ENCODE results near the gene HAAO. TPM values are rescaled to one million over a fixed set of nuclear protein-coding genes. Genes with fewer than 3 reads are reported as not detected.
"Not testable (repeated sequence)": the region's sequence is repeated elsewhere in the genome, so short reads cannot be mapped to it uniquely, and the experiment has no call there.

HAAO gene
- polyA plus RNA-seq (2013, experiment 1 of 2): 13.1 TPM
- 11.3 TPM for polyA plus RNA-seq (2013, experiment 2 of 2)

DNA sequence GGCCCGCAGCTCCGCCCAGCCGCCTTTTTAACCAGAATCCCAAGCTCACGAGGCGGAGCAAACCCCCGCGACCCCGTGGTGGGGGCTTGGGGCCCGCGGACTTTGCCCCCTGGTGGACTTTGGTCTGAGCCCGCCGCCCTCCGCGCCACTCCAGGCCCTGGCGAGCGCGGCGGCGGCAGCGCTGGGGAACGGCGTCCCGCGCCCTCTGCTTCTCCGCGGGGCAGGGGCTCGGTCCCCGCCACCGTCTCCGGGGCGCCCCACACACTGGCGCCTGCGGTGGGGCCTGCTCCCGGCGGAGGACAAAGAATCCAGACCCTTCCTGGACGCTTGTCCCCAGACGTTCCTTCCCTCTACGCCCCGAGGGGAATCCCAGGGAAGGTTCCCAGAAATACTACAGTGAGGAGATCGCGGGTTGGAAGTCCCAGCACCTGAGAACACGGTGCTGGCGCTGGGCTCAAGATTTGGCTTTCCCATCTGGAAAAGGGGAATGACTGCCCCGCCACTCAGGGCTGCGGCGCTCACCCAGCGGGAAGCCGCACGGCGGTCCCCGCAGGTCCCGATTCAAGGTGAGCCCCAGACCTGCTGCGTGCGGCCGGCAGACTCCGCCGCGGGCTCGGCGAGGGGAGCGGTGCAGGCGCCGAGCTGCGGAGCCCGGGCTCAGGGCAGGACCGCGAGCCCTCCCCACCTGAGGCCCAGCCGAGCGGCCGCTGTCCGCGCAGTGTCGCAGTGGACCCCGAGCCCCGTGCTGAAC lies at the start of gene HAAO:
TSS of gene HAAO (minus strand) at position 1 of the 751 bp plus-strand sequence. CDS start 47 bp downstream, outside the sequence.
- H3K27ac ChIP-seq (ENCODE audit: low read depth, low read length, severe bottlenecking): peak within 1 kb of the TSS; percentile 89
- 2% methylated on average over 54 to 71 of the region's 75 CpGs for WGBS, 2 experiments (ENCODE audit: insufficient coverage in 2 of 2)
- H3K36me3 ChIP-seq (ENCODE audit: control insufficient read depth, insufficient read depth, low read length): peaks cover 10% of the 10 kb centered on the region
- peaks cover 3% of the 10 kb centered on the region for H3K9me3 ChIP-seq (ENCODE audit: control insufficient read depth, low read length)
- peaks cover 21% of the 10 kb centered on the region for H3K4me1 ChIP-seq (ENCODE audit: control insufficient read depth, insufficient read depth, low read length, poor library complexity, severe bottlenecking)
- H3K4me3 ChIP-seq (ENCODE audit: extremely low read depth, insufficient read depth, low read length, poor library complexity, severe bottlenecking): peak within 1 kb of the TSS; percentile 60

GRCh38 chr2:42841344-42841743 lies 49.0 kb upstream of the HAAO start:
- Histone ChIP-seq H3K4me1 (ENCODE audit: control insufficient read depth, insufficient read depth, low read length, poor library complexity, severe bottlenecking) (peaks cover 11% of the 10 kb centered on the region), H3K36me3 (ENCODE audit: control insufficient read depth, insufficient read depth, low read length) (no peaks in the 10 kb centered on the region), H3K9me3 (ENCODE audit: control insufficient read depth, low read length) (no peaks in the 10 kb centered on the region), H3K27ac (ENCODE audit: low read depth, low read length, severe bottlenecking) (no peak overlapping the region), H3K4me3 (ENCODE audit: extremely low read depth, insufficient read depth, low read length, poor library complexity, severe bottlenecking) (no peak overlapping the region)
- 91 to 92% methylated on average over 2 of the region's 5 CpGs for WGBS, 2 experiments (ENCODE audit: insufficient coverage in 2 of 2)

GRCh38 chr2:42840760-42841159 lies 48.4 kb upstream of the HAAO start:
- H3K9me3 ChIP-seq (ENCODE audit: control insufficient read depth, low read length): no peaks in the 10 kb centered on the region
- no peaks in the 10 kb centered on the region for H3K36me3 ChIP-seq (ENCODE audit: control insufficient read depth, insufficient read depth, low read length)
- H3K4me1 ChIP-seq (ENCODE audit: control insufficient read depth, insufficient read depth, low read length, poor library complexity, severe bottlenecking): peaks cover 11% of the 10 kb centered on the region
- WGBS, 2 experiments (ENCODE audit: insufficient coverage in 2 of 2): 87 to 98% methylated on average over 4 to 6 of the region's 6 CpGs
- no peak overlapping the region for H3K27ac ChIP-seq (ENCODE audit: low read depth, low read length, severe bottlenecking)
- H3K4me3 ChIP-seq (ENCODE audit: extremely low read depth, insufficient read depth, low read length, poor library complexity, severe bottlenecking): no peak overlapping the region

DNA sequence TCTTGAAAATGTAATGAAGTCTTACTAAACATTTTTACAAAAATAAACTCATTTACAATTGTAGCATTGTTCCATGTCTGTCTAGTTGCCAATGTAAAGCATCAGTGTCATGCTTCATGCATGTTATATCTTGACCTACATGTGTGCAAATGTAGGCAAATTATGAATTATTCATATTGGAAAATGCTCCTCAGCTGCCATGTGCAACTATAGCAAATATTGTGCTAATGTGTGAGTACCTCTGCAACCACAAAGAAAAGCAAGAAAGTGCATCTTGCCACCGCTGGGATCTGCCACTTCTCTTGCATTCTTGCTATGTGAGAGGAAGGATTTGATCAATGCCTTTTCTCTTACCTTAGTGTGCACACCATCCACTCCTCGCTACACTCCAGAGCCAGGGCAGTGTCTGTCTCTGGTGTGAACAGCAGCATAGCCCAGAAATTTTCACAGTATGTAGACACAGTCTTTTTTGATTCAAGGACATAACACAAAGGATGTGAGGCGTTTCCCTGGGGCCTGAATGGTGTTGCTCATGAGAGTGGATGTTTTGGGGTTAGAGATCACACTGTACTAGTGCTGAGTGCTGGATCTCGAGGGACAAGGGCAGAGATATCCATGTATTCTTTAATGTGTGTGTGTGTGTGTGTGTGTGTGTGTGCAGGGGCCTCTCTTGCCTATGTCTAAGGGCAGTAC lies 47.6 kb upstream of the HAAO start:
- peaks cover 9% of the 10 kb centered on the region for H3K4me1 ChIP-seq (ENCODE audit: control insufficient read depth, insufficient read depth, low read length, poor library complexity, severe bottlenecking)
- no peak overlapping the region for H3K27ac ChIP-seq (ENCODE audit: low read depth, low read length, severe bottlenecking)
- 90 to 96% methylated on average over 2 to 3 of the region's 4 CpGs for WGBS, 2 experiments (ENCODE audit: insufficient coverage in 2 of 2)

GRCh38 chr2:42838133-42838532 lies 45.8 kb upstream of the HAAO start:
- H3K4me1 ChIP-seq (ENCODE audit: control insufficient read depth, insufficient read depth, low read length, poor library complexity, severe bottlenecking): no peaks in the 10 kb centered on the region
- H3K4me3 ChIP-seq (ENCODE audit: extremely low read depth, insufficient read depth, low read length, poor library complexity, severe bottlenecking): no peak overlapping the region
- no peak overlapping the region for H3K27ac ChIP-seq (ENCODE audit: low read depth, low read length, severe bottlenecking)
- H3K36me3 ChIP-seq (ENCODE audit: control insufficient read depth, insufficient read depth, low read length): no peaks in the 10 kb centered on the region
- no peaks in the 10 kb centered on the region for H3K9me3 ChIP-seq (ENCODE audit: control insufficient read depth, low read length)
- WGBS, 2 experiments (ENCODE audit: insufficient coverage in 2 of 2): 88 to 100% methylated on average over 5 of the region's 5 CpGs

More for the DNA sequence above, 47.6 kb upstream of the HAAO start:
- Histone ChIP-seq H3K4me3 (ENCODE audit: extremely low read depth, insufficient read depth, low read length, poor library complexity, severe bottlenecking) (no peak overlapping the region), H3K36me3 (ENCODE audit: control insufficient read depth, insufficient read depth, low read length) (no peaks in the 10 kb centered on the region), H3K9me3 (ENCODE audit: control insufficient read depth, low read length) (no peaks in the 10 kb centered on the region)

GRCh38 chr2:42835577-42836371 lies 43.4 kb upstream of the HAAO start:
- no peaks in the 10 kb centered on the region for H3K4me1 ChIP-seq (ENCODE audit: control insufficient read depth, insufficient read depth, low read length, poor library complexity, severe bottlenecking)
- no peaks in the 10 kb centered on the region for H3K36me3 ChIP-seq (ENCODE audit: control insufficient read depth, insufficient read depth, low read length)
- H3K9me3 ChIP-seq (ENCODE audit: control insufficient read depth, low read length): no peaks in the 10 kb centered on the region
- WGBS, 2 experiments (ENCODE audit: insufficient coverage in 2 of 2): 77 to 87% methylated on average over 4 to 5 of the region's 5 CpGs
- peak overlapping the region; percentile 36 for H3K27ac ChIP-seq (ENCODE audit: low read depth, low read length, severe bottlenecking)
- H3K4me3 ChIP-seq (ENCODE audit: extremely low read depth, insufficient read depth, low read length, poor library complexity, severe bottlenecking): no peak overlapping the region

- 91 to 98% methylated on average over 7 of the region's 7 CpGs for WGBS, 2 experiments (ENCODE audit: insufficient coverage in 2 of 2)
- Histone ChIP-seq H3K9me3 (ENCODE audit: control insufficient read depth, low read length) (no peaks in the 10 kb centered on the region), H3K27ac (ENCODE audit: low read depth, low read length, severe bottlenecking) (no peak overlapping the region)
These were observed 41.8 kb upstream of the HAAO start for GRCh38 chr2:42834161-42834560.

DNA sequence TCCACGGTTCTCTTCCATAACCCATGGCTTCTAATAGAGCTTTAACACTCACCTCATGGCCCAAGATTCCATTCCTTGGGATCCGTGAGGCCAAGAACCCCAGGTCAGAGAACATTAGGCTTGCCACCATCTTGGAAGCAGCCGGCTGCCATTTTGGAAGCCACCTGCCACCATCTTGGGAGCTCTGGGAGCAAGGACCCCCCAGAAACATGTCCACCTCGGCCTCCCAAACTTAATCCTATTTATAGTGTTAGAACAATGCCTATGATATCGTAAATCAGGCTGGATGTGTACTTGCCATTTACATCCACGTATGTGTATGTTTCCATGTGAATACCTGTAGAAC lies 39.9 kb upstream of the HAAO start:
- Histone ChIP-seq H3K36me3 (ENCODE audit: control insufficient read depth, insufficient read depth, low read length) (no peaks in the 10 kb centered on the region), H3K4me3 (ENCODE audit: extremely low read depth, insufficient read depth, low read length, poor library complexity, severe bottlenecking) (no peak overlapping the region), H3K9me3 (ENCODE audit: control insufficient read depth, low read length) (no peaks in the 10 kb centered on the region), H3K27ac (ENCODE audit: low read depth, low read length, severe bottlenecking) (no peak overlapping the region), H3K4me1 (ENCODE audit: control insufficient read depth, insufficient read depth, low read length, poor library complexity, severe bottlenecking) (peaks cover 12% of the 10 kb centered on the region)
- 91 to 98% methylated on average over 4 to 5 of the region's 6 CpGs for WGBS, 2 experiments (ENCODE audit: insufficient coverage in 2 of 2)

More at GRCh38 chr2:42834161-42834560, 41.8 kb upstream of the HAAO start:
- H3K36me3 ChIP-seq (ENCODE audit: control insufficient read depth, insufficient read depth, low read length): no peaks in the 10 kb centered on the region
- H3K4me3 ChIP-seq (ENCODE audit: extremely low read depth, insufficient read depth, low read length, poor library complexity, severe bottlenecking): no peak overlapping the region
- peaks cover 10% of the 10 kb centered on the region for H3K4me1 ChIP-seq (ENCODE audit: control insufficient read depth, insufficient read depth, low read length, poor library complexity, severe bottlenecking)

- H3K36me3 ChIP-seq (ENCODE audit: control insufficient read depth, insufficient read depth, low read length); H3K9me3 ChIP-seq (ENCODE audit: control insufficient read depth, low read length); H3K4me3 ChIP-seq (ENCODE audit: extremely low read depth, insufficient read depth, low read length, poor library complexity, severe bottlenecking); H3K27ac ChIP-seq (ENCODE audit: low read depth, low read length, severe bottlenecking): not testable (repeated sequence)
- peaks cover 12% of the 10 kb centered on the region for H3K4me1 ChIP-seq (ENCODE audit: control insufficient read depth, insufficient read depth, low read length, poor library complexity, severe bottlenecking)
- WGBS, 2 experiments (ENCODE audit: insufficient coverage in 2 of 2): 90 to 92% methylated on average over 25 to 26 of the region's 26 CpGs
These were observed 39.3 kb upstream of the HAAO start for GRCh38 chr2:42831575-42832288.

DNA sequence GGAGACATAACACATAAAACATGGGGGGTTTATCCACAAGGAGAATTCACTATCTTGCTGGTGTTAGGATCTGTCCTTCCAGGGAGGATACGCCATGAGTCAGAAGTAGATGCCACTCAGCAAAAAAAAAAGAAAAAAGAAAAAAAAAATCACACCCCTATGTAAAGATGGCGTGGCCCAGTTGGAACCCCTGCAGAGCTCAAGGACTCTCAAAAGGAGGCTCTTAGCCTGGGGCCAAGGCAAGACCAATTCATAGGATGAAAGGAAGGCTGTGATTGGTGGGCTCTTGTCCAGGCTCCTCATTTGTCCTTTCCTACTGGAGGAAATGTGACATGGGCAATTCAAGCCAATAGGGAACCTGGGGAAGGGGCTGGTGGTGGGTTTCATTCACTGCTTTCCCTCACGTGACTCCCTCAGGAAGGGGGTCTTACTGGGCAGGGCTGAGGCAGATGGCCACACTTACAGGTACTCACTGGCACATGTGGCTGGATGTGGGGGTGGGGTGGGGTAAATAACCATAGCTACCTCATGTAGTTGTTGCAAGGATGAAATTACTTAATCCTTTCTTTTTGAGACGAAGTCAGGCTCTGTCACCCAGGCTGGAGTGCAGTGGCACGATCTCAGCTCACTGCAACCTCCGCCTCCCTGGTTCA lies 38.7 kb upstream of the HAAO start:
- Histone ChIP-seq H3K4me1 (ENCODE audit: control insufficient read depth, insufficient read depth, low read length, poor library complexity, severe bottlenecking) (peaks cover 12% of the 10 kb centered on the region), H3K4me3 (ENCODE audit: extremely low read depth, insufficient read depth, low read length, poor library complexity, severe bottlenecking) (no peak overlapping the region), H3K27ac (ENCODE audit: low read depth, low read length, severe bottlenecking) (no peak overlapping the region), H3K9me3 (ENCODE audit: control insufficient read depth, low read length) (no peaks in the 10 kb centered on the region), H3K36me3 (ENCODE audit: control insufficient read depth, insufficient read depth, low read length) (no peaks in the 10 kb centered on the region)
- 93 to 95% methylated on average over 3 to 4 of the region's 6 CpGs for WGBS, 2 experiments (ENCODE audit: insufficient coverage in 2 of 2)
